Endothelial cell of umbilical vein (primary cell): ENCODE results near the gene RNF10. TPM values are rescaled to one million over a fixed set of nuclear protein-coding genes. Genes with fewer than 3 reads are reported as not detected.

Source experiments
- BruUV-seq: library from RNA; stranded (reverse); fragments of 400-500 nt; replicated peaks from 2 replicates; lab custom pipeline; 2021; lab: Mats Ljungman, UMichigan
- CTCF ChIA-PET: fragments of 300-600, 350-600 bp; sonication (Branson Sonifier 250); formaldehyde crosslinking; loops from one replicate; lab custom pipeline; 2021; ENCODE audit warnings: antibody characterized with exemption, inconsistent platforms; lab: Charles Lee
- POLR2A ChIA-PET: fragments of 300-600, 350-600 bp; sonication (Branson Sonifier 250); formaldehyde crosslinking; loops from one replicate; lab custom pipeline; 2021; ENCODE audit warnings: antibody characterized with exemption, inconsistent platforms; lab: Charles Lee
- DNase-seq: peaks from one replicate; pipeline ENCODE4 v3.0.0-alpha.2; 2011; ENCODE audit warnings: low read depth, low spot score
- FAIRE-seq: peaks from 2 replicates; lab custom pipeline; 2011; peaks lifted over from hg19 to GRCh38; lab: Jason Lieb, UNC
- H2AFZ ChIP-seq: 2 replicates; pipeline ENCODE4 v1.6.0; 2012; ENCODE audit warnings: low read depth, low read length, control low read depth, inconsistent platforms
- H3K27ac ChIP-seq: 2 replicates; pipeline ENCODE4 v1.5.1; 2011; ENCODE audit warnings: low read depth, mild to moderate bottlenecking, control low read depth, low read length, moderate library complexity; ENCODE audit not compliant: insufficient read depth
- H3K27me3 ChIP-seq, 2 experiments: 2 replicates each; pipeline versions ENCODE4 v1.6.0 to v1.6.1; 2011; ENCODE audit warnings: low read length in 2 of 2, mixed read lengths in 1 of 2; ENCODE audit not compliant: control insufficient read depth in 2 of 2, insufficient read depth in 2 of 2
- H3K36me3 ChIP-seq, 2 experiments: 2 replicates in 1 of 2; 3 replicates in 1 of 2; pipeline ENCODE4 v1.5.1; 2011; ENCODE audit warnings: low read length in 2 of 2, mild to moderate bottlenecking in 1 of 2, moderate library complexity in 1 of 2; ENCODE audit not compliant: control insufficient read depth in 2 of 2, insufficient read depth in 2 of 2; ENCODE audit errors: extremely low read depth in 1 of 2
- H3K4me1 ChIP-seq: 3 replicates; pipeline ENCODE4 v1.5.1; 2011; ENCODE audit warnings: mild to moderate bottlenecking, low read length; ENCODE audit not compliant: control insufficient read depth, insufficient read depth; ENCODE audit errors: extremely low read depth
- H3K4me2 ChIP-seq: 2 replicates; pipeline ENCODE4 v1.6.1; 2011; ENCODE audit warnings: low read length, control low read depth, mixed read lengths; ENCODE audit not compliant: insufficient read depth
- H3K4me3 ChIP-seq, 3 experiments: fragments of 200-600 bp in 1 of 3; sonication (generic), shearing (Covaris generic) in 1 of 3; replicated peaks in 1 of 3; 2 replicates each; pipeline ENCODE4 v1.5.1; 2011 to 2016; ENCODE audit warnings: control low read depth in 3 of 3, low read length in 3 of 3, mild to moderate bottlenecking in 2 of 3, inconsistent platforms in 1 of 3, low read depth in 1 of 3, moderate library complexity in 1 of 3; ENCODE audit not compliant: insufficient read depth in 1 of 3
- H3K79me2 ChIP-seq: 2 replicates; pipeline ENCODE4 v1.6.0; 2012; ENCODE audit warnings: low read length, inconsistent platforms; ENCODE audit not compliant: control insufficient read depth, insufficient read depth
- H3K9ac ChIP-seq: replicated peaks from 2 replicates; pipeline ENCODE3; 2011; ENCODE audit warnings: low read length, control low read depth; ENCODE audit not compliant: insufficient read depth; ENCODE audit errors: extremely low read depth
- H3K9me1 ChIP-seq: replicated peaks from 3 replicates; pipeline ENCODE4 v1.6.0; 2011; ENCODE audit warnings: mild to moderate bottlenecking, low read length; ENCODE audit not compliant: control insufficient read depth, insufficient read depth; ENCODE audit errors: extremely low read depth
- H3K9me3 ChIP-seq: replicated peaks from 2 replicates; pipeline ENCODE4 v1.5.1; 2012; ENCODE audit warnings: low read length, inconsistent platforms; ENCODE audit not compliant: control insufficient read depth, insufficient read depth
- H4K20me1 ChIP-seq: replicated peaks from 2 replicates; pipeline ENCODE3; 2011; ENCODE audit warnings: mild to moderate bottlenecking, low read length; ENCODE audit not compliant: control insufficient read depth, insufficient read depth; ENCODE audit errors: extremely low read depth
- EZH2 ChIP-seq: IDR thresholded peaks from 2 replicates; pipeline ENCODE4 v1.6.1; 2012; ENCODE audit warnings: borderline replicate concordance, low read depth, mild to moderate bottlenecking, moderate library complexity, low read length, inconsistent platforms; ENCODE audit not compliant: severe bottlenecking
- FOS ChIP-seq: IDR thresholded peaks from 2 replicates; pipeline ENCODE4 v1.6.1; 2011; ENCODE audit warnings: mild to moderate bottlenecking, low read length, moderate library complexity, borderline replicate concordance; ENCODE audit not compliant: insufficient read depth
- GATA2 ChIP-seq: IDR thresholded peaks from 2 replicates; pipeline ENCODE4 v1.7.0; 2011; ENCODE audit warnings: low read depth, mild to moderate bottlenecking, moderate library complexity, mixed read lengths, low read length; ENCODE audit not compliant: insufficient read length, insufficient read depth
- JUN ChIP-seq: IDR thresholded peaks from 2 replicates; pipeline ENCODE4 v1.6.1; 2011; ENCODE audit warnings: borderline replicate concordance, low read depth; ENCODE audit not compliant: insufficient read length, insufficient read depth
- MYC ChIP-seq: IDR thresholded peaks from one replicate; pipeline ENCODE4 v1.6.1; 2011; ENCODE audit warnings: mild to moderate bottlenecking, low read depth, low read length
- POLR2A ChIP-seq: IDR thresholded peaks from 2 replicates; pipeline ENCODE4 v1.6.1; 2012; ENCODE audit warnings: low read depth, mild to moderate bottlenecking, control low read depth, low read length
- POLR2AphosphoS5 ChIP-seq: IDR thresholded peaks from 2 replicates; pipeline ENCODE4 v1.6.1; 2012; ENCODE audit warnings: low read depth, mild to moderate bottlenecking, control low read depth, low read length, moderate library complexity; ENCODE audit not compliant: insufficient read depth
- dilution Hi-C: fragments of 300-500 bp; cut with MboI; formaldehyde crosslinking; loops from one replicate; pipeline ENCODE4 v1.15.0; 2019; ENCODE audit warnings: low sequenced_read_pairs; ENCODE audit not compliant: extremely low pct_ligation_motif_present
- intact Hi-C: fragments of 100-400 bp; cut with micrococcal nuclease; formaldehyde crosslinking; loops from one replicate; pipeline ENCODE4 v1.10.0; 2022
- polyA plus RNA-seq, 4 experiments: library from polyadenylated mRNA; depleted of rRNA in 3 of 4; stranded (reverse) in 3 of 4; unstranded in 1 of 4; fragments of >200 nt; gene quantifications; 2 replicates each; pipeline versions ENCODE4 v1.2.1 to v1.2.3, GENCODE V29; 2011 to 2012; ENCODE audit warnings: missing spikeins in 1 of 4
- total RNA-seq: library from RNA; stranded (reverse); gene quantifications from 2 replicates; pipeline ENCODE4 v1.2.3, GENCODE V29; 2021
- TF ChIP-seq, protein P1 (sequence below): IDR thresholded peaks from 2 replicates; pipeline ENCODE4 v1.6.1; 2011; ENCODE audit not compliant: insufficient read depth, insufficient read length
- TF ChIP-seq, protein P2 (sequence below), 2 donors: IDR thresholded peaks; 1 replicate in 1 of 2; 2 replicates in 1 of 2; pipeline ENCODE4 v1.5.1; 2011; ENCODE audit warnings: low read length in 2 of 2, mild to moderate bottlenecking in 2 of 2, moderate library complexity in 2 of 2, control low read depth in 1 of 2, inconsistent platforms in 1 of 2, low read depth in 1 of 2; ENCODE audit not compliant: insufficient read depth in 1 of 2; ENCODE audit errors: extremely low read depth in 1 of 2

Gene RNF10
- total and polyA plus RNA-seq, 2 donors (not counting 3 experiments of a cell fraction or from before 2014, with no cell fraction given): 120 to 236 TPM

DNA sequence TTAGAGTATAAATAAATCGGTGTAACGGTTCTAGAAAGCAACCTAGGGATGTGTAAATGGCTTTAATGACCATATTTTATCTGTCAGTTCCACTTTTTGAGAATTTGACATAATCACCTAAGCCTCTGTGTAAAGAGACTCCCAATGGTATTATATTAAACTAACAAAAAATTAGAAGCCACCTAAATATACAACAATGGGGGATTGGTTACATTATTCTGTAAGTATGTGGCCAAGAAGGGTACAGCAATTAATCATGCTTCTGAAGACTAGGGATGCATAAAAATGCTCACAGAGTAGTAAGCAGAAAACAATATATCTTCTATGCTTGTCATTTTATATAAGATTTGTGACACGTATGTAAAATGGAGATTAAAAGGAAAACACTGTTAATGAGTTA lies 10.5 kb downstream of the RNF10 start:
- peaks cover 5% of the 10 kb centered on the region for H4K20me1 ChIP-seq
- CTCF ChIA-PET: no interaction called here
- POLR2A ChIA-PET: no interaction called here

DNA sequence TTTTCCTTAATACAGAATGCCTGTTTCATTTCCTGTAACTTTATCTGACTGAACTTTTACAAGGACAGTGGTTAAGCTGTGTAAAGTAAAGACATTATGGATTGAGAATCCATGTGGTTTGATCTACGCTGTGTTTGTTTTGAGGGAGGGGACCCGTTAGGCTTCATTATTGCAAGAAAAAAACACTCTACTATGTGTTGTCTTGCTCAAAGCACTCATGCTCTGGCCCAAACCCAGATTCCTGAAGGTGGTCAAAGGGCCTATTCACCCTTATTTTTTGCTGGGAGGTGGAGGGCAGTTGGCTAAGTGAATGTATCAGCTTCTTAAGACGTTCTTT lies 11.9 kb downstream of the RNF10 start:
- Histone ChIP-seq H3K27me3 (no peaks in the 10 kb centered on the region), H3K9ac (no peak overlapping the region), H3K9me3 (no peaks in the 10 kb centered on the region), H3K4me1 (peaks cover 22% of the 10 kb centered on the region), H3K36me3 (peaks cover 11 to 20% of the 10 kb centered on the region in 2 experiments), H2AFZ (no peak overlapping the region), H3K4me2 (no peak overlapping the region), H4K20me1 (no peaks in the 10 kb centered on the region), H3K9me1 (no peaks in the 10 kb centered on the region), H3K4me3 (no peak overlapping the region), H3K27ac (no peak overlapping the region), H3K79me2 (peaks cover 86% of the 10 kb centered on the region)
- BruUV-seq: no TSS peak
- CTCF ChIA-PET: no interaction called here
- FAIRE-seq (no peak), DNase-seq (no peak)
- intact Hi-C loops (no loop called here), dilution Hi-C loops (no loop called here)
- TF ChIP-seq, protein P1, sequence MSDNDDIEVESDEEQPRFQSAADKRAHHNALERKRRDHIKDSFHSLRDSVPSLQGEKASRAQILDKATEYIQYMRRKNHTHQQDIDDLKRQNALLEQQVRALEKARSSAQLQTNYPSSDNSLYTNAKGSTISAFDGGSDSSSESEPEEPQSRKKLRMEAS: no peak
- no peak for TF ChIP-seq JUN
- TF ChIP-seq MYC: no peak
- TF ChIP-seq GATA2: no peak
- TF ChIP-seq POLR2AphosphoS5: no peak
- TF ChIP-seq, protein P2, sequence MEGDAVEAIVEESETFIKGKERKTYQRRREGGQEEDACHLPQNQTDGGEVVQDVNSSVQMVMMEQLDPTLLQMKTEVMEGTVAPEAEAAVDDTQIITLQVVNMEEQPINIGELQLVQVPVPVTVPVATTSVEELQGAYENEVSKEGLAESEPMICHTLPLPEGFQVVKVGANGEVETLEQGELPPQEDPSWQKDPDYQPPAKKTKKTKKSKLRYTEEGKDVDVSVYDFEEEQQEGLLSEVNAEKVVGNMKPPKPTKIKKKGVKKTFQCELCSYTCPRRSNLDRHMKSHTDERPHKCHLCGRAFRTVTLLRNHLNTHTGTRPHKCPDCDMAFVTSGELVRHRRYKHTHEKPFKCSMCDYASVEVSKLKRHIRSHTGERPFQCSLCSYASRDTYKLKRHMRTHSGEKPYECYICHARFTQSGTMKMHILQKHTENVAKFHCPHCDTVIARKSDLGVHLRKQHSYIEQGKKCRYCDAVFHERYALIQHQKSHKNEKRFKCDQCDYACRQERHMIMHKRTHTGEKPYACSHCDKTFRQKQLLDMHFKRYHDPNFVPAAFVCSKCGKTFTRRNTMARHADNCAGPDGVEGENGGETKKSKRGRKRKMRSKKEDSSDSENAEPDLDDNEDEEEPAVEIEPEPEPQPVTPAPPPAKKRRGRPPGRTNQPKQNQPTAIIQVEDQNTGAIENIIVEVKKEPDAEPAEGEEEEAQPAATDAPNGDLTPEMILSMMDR (IDR thresholded peaks at IDR 0.05; ENCODE audit: extremely low read depth in 1 of 2, insufficient read depth in 1 of 2, low read depth in 1 of 2, low read length in 2 of 2): no peak
- TF ChIP-seq FOS: no peak
- no peak for TF ChIP-seq POLR2A
- TF ChIP-seq EZH2: no peak
- POLR2A ChIA-PET: no interaction called here

More for the DNA sequence above, 10.5 kb downstream of the RNF10 start:
- H3K27ac ChIP-seq: no peak overlapping the region
- no peak overlapping the region for H2AFZ ChIP-seq
- H3K9me3 ChIP-seq: no peaks in the 10 kb centered on the region
- FAIRE-seq (no peak), DNase-seq (no peak)
- H3K9me1 ChIP-seq: no peaks in the 10 kb centered on the region
- intact Hi-C loops: no loop called here
- TF ChIP-seq POLR2AphosphoS5: no peak
- no peak for TF ChIP-seq FOS
- TF ChIP-seq, protein P2 (IDR thresholded peaks at IDR 0.05; ENCODE audit: extremely low read depth in 1 of 2, insufficient read depth in 1 of 2, low read depth in 1 of 2, low read length in 2 of 2): no peak
- dilution Hi-C loops: no loop called here
- H3K4me2 ChIP-seq: no peak overlapping the region
- no peak overlapping the region for H3K9ac ChIP-seq
- no peak overlapping the region for H3K4me3 ChIP-seq
- peaks cover 24% of the 10 kb centered on the region for H3K4me1 ChIP-seq
- H3K79me2 ChIP-seq: peaks cover 91% of the 10 kb centered on the region
- no TSS peak for BruUV-seq
- no peaks in the 10 kb centered on the region for H3K27me3 ChIP-seq
- H3K36me3 ChIP-seq: peaks cover 11 to 20% of the 10 kb centered on the region in 2 experiments
